Adrenal gland (tissue), 5 donors: ENCODE results near the gene DLG2.

Source experiments
- CTCF ChIP-seq, 6 experiments: fragments of 450-650 bp in 4 of 6; fragments of 200-600 bp in 2 of 6; sonication (generic) in 1 of 6; IDR thresholded peaks; 1 replicate in 5 of 6; 2 replicates in 1 of 6; pipeline versions ENCODE4 v1.5.1 to v1.8.0; 2016 to 2021; ENCODE audit warnings: antibody characterized with exemption in 6 of 6, mild to moderate bottlenecking in 2 of 6, moderate library complexity in 1 of 6
- POLR2A ChIP-seq, 2 donors: fragments of 450-650 bp; IDR thresholded peaks; one replicate each; pipeline ENCODE4 v1.6.1; 2017; ENCODE audit warnings: antibody characterized with exemption in 2 of 2, mild to moderate bottlenecking in 2 of 2, moderate library complexity in 1 of 2
- donor health status: DM: no; HTN: no; CAD: no.

- TF ChIP-seq CTCF (IDR thresholded peaks at IDR 0.05): no peak
- no peak for TF ChIP-seq POLR2A (IDR thresholded peaks at IDR 0.05)
Observed at GRCh38 chr11:84044706-84045105, 1582.4 kb downstream of the DLG2 start.
